H9 (cell line): ENCODE data around the gene ERFE. TPM values are rescaled to one million over a fixed set of nuclear protein-coding genes. Genes with fewer than 3 reads are reported as not detected.
A peak's percentile ranks its signal among the peaks of the same experiment; 100 is the strongest.

Experiments used
- DNase-seq: peaks from one replicate; pipeline ENCODE4 v3.0.0-alpha.2; 2017
- H2AFZ ChIP-seq: one replicate; pipeline ENCODE4 v1.6.1; 2013; ENCODE audit warnings: mild to moderate bottlenecking, low read length, control low read depth, moderate library complexity
- H2AK5ac ChIP-seq: 2 replicates; pipeline ENCODE4 v1.6.1; 2013; ENCODE audit warnings: low read length, control low read depth, mixed read lengths; ENCODE audit not compliant: insufficient read length
- H2BK120ac ChIP-seq: one replicate; pipeline ENCODE4 v1.6.1; 2013; ENCODE audit warnings: low read depth, mild to moderate bottlenecking, low read length, control low read depth, inconsistent platforms; ENCODE audit not compliant: poor library complexity, severe bottlenecking
- H2BK12ac ChIP-seq: 2 replicates; pipeline ENCODE4 v1.6.1; 2013; ENCODE audit warnings: low read length, control low read depth, mixed read lengths, low read depth; ENCODE audit not compliant: insufficient read length
- H2BK15ac ChIP-seq: 2 replicates; pipeline ENCODE4 v1.6.1; 2013; ENCODE audit warnings: low read depth, low read length, control low read depth
- H2BK20ac ChIP-seq: one replicate; pipeline ENCODE4 v1.6.1; 2013; ENCODE audit warnings: low read depth, mild to moderate bottlenecking, low read length, control low read depth, inconsistent platforms; ENCODE audit not compliant: poor library complexity, severe bottlenecking
- H2BK5ac ChIP-seq: 2 replicates; pipeline ENCODE4 v1.6.1; 2013; ENCODE audit warnings: low read length, control low read depth, mixed read lengths; ENCODE audit not compliant: insufficient read length
- H3K14ac ChIP-seq: 2 replicates; pipeline ENCODE4 v1.6.1; 2013; ENCODE audit warnings: low read length, control low read depth; ENCODE audit not compliant: insufficient read depth
- H3K18ac ChIP-seq: 2 replicates; pipeline ENCODE4 v1.6.1; 2013; ENCODE audit warnings: low read depth, mild to moderate bottlenecking, mixed read lengths, low read length, control low read depth; ENCODE audit not compliant: insufficient read length
- H3K23ac ChIP-seq: 2 replicates; pipeline ENCODE4 v1.6.1; 2013; ENCODE audit warnings: low read length, control low read depth, mixed read lengths, low read depth; ENCODE audit not compliant: insufficient read length
- H3K23me2 ChIP-seq: 2 replicates; pipeline ENCODE4 v1.6.1; 2013; ENCODE audit warnings: low read depth, mild to moderate bottlenecking, mixed read lengths, low read length, control low read depth; ENCODE audit not compliant: insufficient read length, poor library complexity, severe bottlenecking
- H3K27ac ChIP-seq: 2 replicates; pipeline ENCODE4 v1.5.1; 2013; ENCODE audit warnings: low read length, control low read depth, mixed read lengths, low read depth; ENCODE audit not compliant: insufficient read length
- H3K27me3 ChIP-seq: 2 replicates; pipeline ENCODE4 v1.6.1; 2013; ENCODE audit warnings: low read length, control low read depth, inconsistent platforms; ENCODE audit not compliant: insufficient read depth
- H3K4ac ChIP-seq: 2 replicates; pipeline ENCODE4 v1.6.1; 2013; ENCODE audit warnings: low read depth, mild to moderate bottlenecking, control low read depth, inconsistent platforms, low read length, moderate library complexity
- H3K4me1 ChIP-seq: 2 replicates; pipeline ENCODE4 v1.6.1; 2013; ENCODE audit warnings: low read length, control low read depth, inconsistent platforms; ENCODE audit not compliant: insufficient read depth
- H3K4me2 ChIP-seq: 2 replicates; pipeline ENCODE4 v1.6.1; 2013; ENCODE audit warnings: low read length, control low read depth, mixed read lengths; ENCODE audit not compliant: insufficient read length, insufficient read depth
- H3K56ac ChIP-seq: 2 replicates; pipeline ENCODE4 v1.6.1; 2013; ENCODE audit warnings: low read depth, mild to moderate bottlenecking, mixed read lengths, low read length, control low read depth; ENCODE audit not compliant: insufficient read length
- H3K79me1 ChIP-seq: 2 replicates; pipeline ENCODE4 v1.6.1; 2013; ENCODE audit warnings: low read depth, mild to moderate bottlenecking, moderate library complexity, low read length, control low read depth, inconsistent platforms; ENCODE audit not compliant: insufficient read depth, poor library complexity, severe bottlenecking
- H3K79me2 ChIP-seq: 2 replicates; pipeline ENCODE4 v1.6.1; 2013; ENCODE audit warnings: low read length, control low read depth, inconsistent platforms; ENCODE audit not compliant: insufficient read depth
- H3K9ac ChIP-seq: 2 replicates; pipeline ENCODE4 v1.6.1; 2013; ENCODE audit warnings: low read length, control low read depth, mixed read lengths; ENCODE audit not compliant: insufficient read length; ENCODE audit errors: extremely low read depth
- H3K9me3 ChIP-seq: one replicate; pipeline ENCODE4 v1.6.1; 2013; ENCODE audit warnings: low read depth, low read length, inconsistent platforms; ENCODE audit not compliant: control insufficient read depth
- H3T11ph ChIP-seq: one replicate; pipeline ENCODE4 v1.6.1; 2013; ENCODE audit warnings: mild to moderate bottlenecking, low read length, control low read depth, inconsistent platforms
- H4K20me1 ChIP-seq: one replicate; pipeline ENCODE4 v1.6.1; 2013; ENCODE audit not compliant: control insufficient read depth, insufficient read length, insufficient read depth
- H4K5ac ChIP-seq: 2 replicates; pipeline ENCODE4 v1.6.1; 2013; ENCODE audit warnings: low read depth, mild to moderate bottlenecking, mixed read lengths, low read length, control low read depth; ENCODE audit not compliant: insufficient read length
- H4K8ac ChIP-seq: replicated peaks from 2 replicates; pipeline ENCODE4 v1.6.1; 2013; ENCODE audit warnings: low read length, control low read depth, mixed read lengths, low read depth; ENCODE audit not compliant: insufficient read length
- H4K91ac ChIP-seq: 2 replicates; pipeline ENCODE4 v1.6.1; 2013; ENCODE audit warnings: low read depth, mild to moderate bottlenecking, moderate library complexity, mixed read lengths, low read length, control low read depth; ENCODE audit not compliant: insufficient read length
- H3K27ac Mint-ChIP-seq, 3 experiments: 2 replicates in 2 of 3; 3 replicates in 1 of 3; pipeline ENCODE4 v1.8.0; 2020 to 2021; ENCODE audit warnings: mixed read lengths in 3 of 3, mild to moderate bottlenecking in 1 of 3, moderate library complexity in 1 of 3
- H3K27me3 Mint-ChIP-seq: 2 replicates; pipeline ENCODE4 v1.8.0; 2021; ENCODE audit warnings: low read depth, mild to moderate bottlenecking, moderate library complexity, mixed read lengths
- H3K36me3 Mint-ChIP-seq, 3 experiments: 2 replicates in 2 of 3; 3 replicates in 1 of 3; pipeline ENCODE4 v1.8.0; 2020 to 2021; ENCODE audit warnings: low read depth in 3 of 3, mixed read lengths in 3 of 3; ENCODE audit not compliant: insufficient read depth in 1 of 3
- H3K4me1 Mint-ChIP-seq, 2 experiments: 2 replicates each; pipeline ENCODE4 v1.8.0; 2020; ENCODE audit warnings: mixed read lengths in 2 of 2
- H3K4me3 Mint-ChIP-seq, 2 experiments: 2 replicates in 1 of 2; 3 replicates in 1 of 2; pipeline ENCODE4 v1.8.0; 2020 to 2021; ENCODE audit warnings: mild to moderate bottlenecking in 2 of 2, mixed read lengths in 2 of 2, moderate library complexity in 1 of 2
- H3K9me3 Mint-ChIP-seq, 2 experiments: 2 replicates in 1 of 2; 3 replicates in 1 of 2; pipeline ENCODE4 v1.8.0; 2020; ENCODE audit warnings: mild to moderate bottlenecking in 2 of 2, mixed read lengths in 2 of 2, moderate library complexity in 1 of 2
- CTCF ChIP-seq: fragments of 200-600 bp; sonication (generic); conservative IDR thresholded peaks from 3 replicates; pipeline ENCODE4 v1.8.0; 2021; ENCODE audit warnings: antibody characterized with exemption, mild to moderate bottlenecking
- WGBS: extraction: QIAGEN DNeasy Blood & Tissue Kit; methylation state at CpG from one replicate; pipeline ENCODE4 v1.1.7; 2013; ENCODE audit warnings: missing lambda C conversion rate, low lambda C conversion rate, mixed read lengths; ENCODE audit not compliant: insufficient read length; ENCODE audit errors: extremely low coverage; 5-methylcytosine and 5-hydroxymethylcytosine counted together
- total RNA-seq: library from RNA; stranded (reverse); gene quantifications from 2 replicates; pipeline ENCODE4 v1.2.1, GENCODE V29; 2021

Gene ERFE
- total RNA-seq, 1 experiment from 2014 or later, result 2.1 TPM

- no peaks in the 10 kb centered on the region for H3K4me1 Mint-ChIP-seq
- Histone ChIP-seq H3K9ac (no peak overlapping the region), H3K27me3 (no peaks in the 10 kb centered on the region), H2BK120ac (no peak overlapping the region), H4K8ac (no peak overlapping the region), H4K20me1 (peaks cover 2% of the 10 kb centered on the region), H3K4me1 (no peaks in the 10 kb centered on the region), H3K27ac (no peak overlapping the region), H3K4ac (no peak overlapping the region), H4K91ac (no peak overlapping the region), H2AK5ac (no peak overlapping the region), H2BK15ac (no peak overlapping the region), H3K23me2 (no peaks in the 10 kb centered on the region), H3K23ac (no peak overlapping the region), H4K5ac (no peak overlapping the region), H3K56ac (no peak overlapping the region), H2BK12ac (no peak overlapping the region), H2BK5ac (no peak overlapping the region), H3K14ac (no peak overlapping the region), H3T11ph (no peak overlapping the region), H2AFZ (no peak overlapping the region), H2BK20ac (no peak overlapping the region), H3K9me3 (no peaks in the 10 kb centered on the region), H3K18ac (no peak overlapping the region), H3K79me2 (no peaks in the 10 kb centered on the region), H3K79me1 (no peaks in the 10 kb centered on the region), H3K4me2 (no peak overlapping the region)
- peak overlapping the region in 1 of 3 experiments; percentile 85; a peak in 1 of 7 replicates for H3K27ac Mint-ChIP-seq
- WGBS, result no CpG with 5 or more reads among the region's 13 CpGs
- no peak for TF ChIP-seq CTCF
- H3K27me3 Mint-ChIP-seq, result no peaks in the 10 kb centered on the region; the same call in 1 of the 2 replicates
- no peak overlapping the region for H3K4me3 Mint-ChIP-seq
- H3K9me3 Mint-ChIP-seq, result no peaks in the 10 kb centered on the region
- DNase-seq, result no peak
- H3K36me3 Mint-ChIP-seq, result no peaks in the 10 kb centered on the region
Measured at GRCh38 chr2:238137885-238138284, 20.9 kb upstream of the ERFE start.
